ENCODE measurements around the gene MUC2.

GRCh38 chr11:1071571-1072115 is 3.0 kb upstream of the MUC2 start:
- no peak for TF ChIP-seq CTCF (conservative IDR thresholded peaks at IDR 0.05; ENCODE audit: low read depth, low read length)
- TF ChIP-seq POLR2A (IDR thresholded peaks at IDR 0.05; ENCODE audit: low read depth, low read length), result no peak
- TF ChIP-seq BHLHE40 (IDR thresholded peaks at IDR 0.05; ENCODE audit: low read depth, low read length), result no peak
- no peak for TF ChIP-seq USF2 (IDR thresholded peaks at IDR 0.05; ENCODE audit: low read depth, low read length)
- TF ChIP-seq CEBPB (IDR thresholded peaks at IDR 0.05; ENCODE audit: low read depth, low read length), result no peak
- no peak for TF ChIP-seq RAD21 (IDR thresholded peaks at IDR 0.05; ENCODE audit: low read length)
- no peak for TF ChIP-seq MAFK (IDR thresholded peaks at IDR 0.05; ENCODE audit: low read depth, low read length)
- TF ChIP-seq MXI1 (IDR thresholded peaks at IDR 0.05; ENCODE audit: borderline replicate concordance, low read depth, low read length), result no peak
- TF ChIP-seq RCOR1 (IDR thresholded peaks at IDR 0.05; ENCODE audit: insufficient replicate concordance, low read length), result no peak
- no peak for TF ChIP-seq RFX5 (IDR thresholded peaks at IDR 0.05; ENCODE audit: low read depth, low read length)
- TF ChIP-seq SMC3 (IDR thresholded peaks at IDR 0.05; ENCODE audit: low read depth, low read length), result no peak
- no peak for TF ChIP-seq NFE2L2 (IDR thresholded peaks at IDR 0.05; ENCODE audit: low read depth, low read length)
- no peak for TF ChIP-seq MAZ (IDR thresholded peaks at IDR 0.05; ENCODE audit: borderline replicate concordance, low read depth, low read length)
- no peak for TF ChIP-seq FOS (IDR thresholded peaks at IDR 0.05; ENCODE audit: low read depth, low read length)

Data from IMR-90 (cell line).